ENCODE measurements around the gene LBH. TPM values are rescaled to one million over a fixed set of nuclear protein-coding genes. Genes with fewer than 3 reads are reported as not detected.

The LBH gene
- total RNA-seq, 4 donors from 2014 or later: 7.0 to 37.8 (median 16.3) TPM

DNA sequence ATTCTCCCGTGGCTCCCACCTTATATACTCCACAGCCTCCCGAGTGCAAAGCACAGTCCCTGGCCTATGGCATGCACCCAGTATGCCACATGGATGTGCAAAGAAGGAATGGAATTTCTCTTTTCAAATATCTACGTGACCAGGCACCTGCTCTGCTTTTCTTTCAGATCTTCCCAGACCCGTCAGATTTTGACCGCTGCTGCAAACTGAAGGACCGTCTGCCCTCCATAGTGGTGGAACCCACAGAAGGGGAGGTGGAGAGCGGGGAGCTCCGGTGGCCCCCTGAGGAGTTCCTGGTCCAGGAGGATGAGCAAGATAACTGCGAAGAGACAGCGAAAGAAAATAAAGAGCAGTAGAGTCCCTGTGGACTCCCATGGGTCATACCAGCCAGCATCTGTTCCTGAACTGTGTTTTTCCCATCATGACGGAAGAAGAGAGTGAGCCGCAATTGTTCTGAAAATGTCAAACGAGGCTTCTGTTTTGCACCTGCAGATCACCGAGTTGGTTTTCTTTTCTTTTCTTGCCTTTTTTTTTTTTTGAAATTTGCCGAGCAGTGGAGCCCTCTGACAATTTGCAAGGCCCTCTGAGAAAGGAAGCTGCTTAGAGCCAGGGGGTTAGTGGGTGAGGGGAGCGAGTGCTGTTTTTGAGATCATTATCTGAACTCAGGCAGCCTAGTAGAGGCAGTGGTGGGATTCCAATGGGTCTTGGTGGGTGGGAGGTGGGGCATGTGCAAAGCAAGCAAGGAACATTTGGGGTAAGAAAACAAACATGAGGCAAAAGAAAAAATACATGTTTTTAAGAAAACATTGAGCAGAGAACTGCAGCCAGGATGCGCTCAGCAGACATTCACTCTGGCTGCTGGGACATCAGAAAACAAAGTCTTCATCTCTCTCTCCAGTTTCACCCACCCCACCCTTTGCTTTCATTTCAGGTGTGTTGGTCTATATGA, 26.2 kb downstream of the LBH start:
- WGBS, 2 donors (ENCODE audit: low coverage in 1 of 2): 81 to 89% methylated on average over 13 to 17 of the region's 17 CpGs
- H3K27ac ChIP-seq: no peak overlapping the region
- no peaks in the 10 kb centered on the region for H3K36me3 ChIP-seq
- no peak for TF ChIP-seq POLR2A (IDR thresholded peaks at IDR 0.05)
- TF ChIP-seq EP300 (IDR thresholded peaks at IDR 0.05; ENCODE audit: low read depth): no peak
- TF ChIP-seq, protein P1, sequence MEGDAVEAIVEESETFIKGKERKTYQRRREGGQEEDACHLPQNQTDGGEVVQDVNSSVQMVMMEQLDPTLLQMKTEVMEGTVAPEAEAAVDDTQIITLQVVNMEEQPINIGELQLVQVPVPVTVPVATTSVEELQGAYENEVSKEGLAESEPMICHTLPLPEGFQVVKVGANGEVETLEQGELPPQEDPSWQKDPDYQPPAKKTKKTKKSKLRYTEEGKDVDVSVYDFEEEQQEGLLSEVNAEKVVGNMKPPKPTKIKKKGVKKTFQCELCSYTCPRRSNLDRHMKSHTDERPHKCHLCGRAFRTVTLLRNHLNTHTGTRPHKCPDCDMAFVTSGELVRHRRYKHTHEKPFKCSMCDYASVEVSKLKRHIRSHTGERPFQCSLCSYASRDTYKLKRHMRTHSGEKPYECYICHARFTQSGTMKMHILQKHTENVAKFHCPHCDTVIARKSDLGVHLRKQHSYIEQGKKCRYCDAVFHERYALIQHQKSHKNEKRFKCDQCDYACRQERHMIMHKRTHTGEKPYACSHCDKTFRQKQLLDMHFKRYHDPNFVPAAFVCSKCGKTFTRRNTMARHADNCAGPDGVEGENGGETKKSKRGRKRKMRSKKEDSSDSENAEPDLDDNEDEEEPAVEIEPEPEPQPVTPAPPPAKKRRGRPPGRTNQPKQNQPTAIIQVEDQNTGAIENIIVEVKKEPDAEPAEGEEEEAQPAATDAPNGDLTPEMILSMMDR (IDR thresholded peaks at IDR 0.05): no peak
- no peak for TF ChIP-seq POLR2AphosphoS5 (IDR thresholded peaks at IDR 0.05)
- no peak for DNase-seq
- intact Hi-C loops (cut with DNase I; ENCODE audit: low total_unique reads) (no loop called here), in situ Hi-C loops (cut with MboI; ENCODE audit: low pct_ligation_motif_present in 1 of 4, low pct_unique_long_range_greater_than_20kb in 1 of 4, low sequenced_read_pairs in 3 of 4) (no loop called here)
- peaks cover 12 to 17% (median 13%) of the 10 kb centered on the region in 4 donors for H3K4me1 ChIP-seq
- H3K4me3 ChIP-seq: no peak overlapping the region
- no peaks in the 10 kb centered on the region for H3K9me3 ChIP-seq
- no peaks in the 10 kb centered on the region for H3K27me3 ChIP-seq

DNA sequence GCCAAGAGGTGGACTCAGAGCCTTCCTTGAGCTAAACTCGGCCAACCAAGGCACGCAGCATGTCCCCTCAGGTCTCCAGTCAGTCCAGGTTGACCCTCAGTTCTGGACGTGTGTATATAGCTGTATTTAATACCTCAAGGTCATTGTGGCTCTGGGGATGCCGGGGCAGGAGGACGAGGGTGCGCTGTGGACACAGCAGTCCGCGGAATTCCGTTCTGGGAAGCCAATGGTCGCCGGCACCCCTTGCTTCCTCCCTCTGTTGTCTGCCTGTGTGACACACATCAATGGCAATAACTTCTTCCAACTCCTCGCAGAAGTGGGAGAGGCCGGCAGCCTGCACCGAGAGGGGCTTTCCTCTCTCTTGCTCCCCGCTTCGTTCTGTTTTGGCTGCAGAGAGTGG, 27.7 kb downstream of the LBH start:
- no peak for TF ChIP-seq POLR2A (IDR thresholded peaks at IDR 0.05)
- TF ChIP-seq POLR2AphosphoS5 (IDR thresholded peaks at IDR 0.05): no peak
- TF ChIP-seq, protein P1 (IDR thresholded peaks at IDR 0.05): no peak
- no peak for TF ChIP-seq EP300 (IDR thresholded peaks at IDR 0.05; ENCODE audit: low read depth)
- no peak overlapping the region for H3K27ac ChIP-seq

DNA sequence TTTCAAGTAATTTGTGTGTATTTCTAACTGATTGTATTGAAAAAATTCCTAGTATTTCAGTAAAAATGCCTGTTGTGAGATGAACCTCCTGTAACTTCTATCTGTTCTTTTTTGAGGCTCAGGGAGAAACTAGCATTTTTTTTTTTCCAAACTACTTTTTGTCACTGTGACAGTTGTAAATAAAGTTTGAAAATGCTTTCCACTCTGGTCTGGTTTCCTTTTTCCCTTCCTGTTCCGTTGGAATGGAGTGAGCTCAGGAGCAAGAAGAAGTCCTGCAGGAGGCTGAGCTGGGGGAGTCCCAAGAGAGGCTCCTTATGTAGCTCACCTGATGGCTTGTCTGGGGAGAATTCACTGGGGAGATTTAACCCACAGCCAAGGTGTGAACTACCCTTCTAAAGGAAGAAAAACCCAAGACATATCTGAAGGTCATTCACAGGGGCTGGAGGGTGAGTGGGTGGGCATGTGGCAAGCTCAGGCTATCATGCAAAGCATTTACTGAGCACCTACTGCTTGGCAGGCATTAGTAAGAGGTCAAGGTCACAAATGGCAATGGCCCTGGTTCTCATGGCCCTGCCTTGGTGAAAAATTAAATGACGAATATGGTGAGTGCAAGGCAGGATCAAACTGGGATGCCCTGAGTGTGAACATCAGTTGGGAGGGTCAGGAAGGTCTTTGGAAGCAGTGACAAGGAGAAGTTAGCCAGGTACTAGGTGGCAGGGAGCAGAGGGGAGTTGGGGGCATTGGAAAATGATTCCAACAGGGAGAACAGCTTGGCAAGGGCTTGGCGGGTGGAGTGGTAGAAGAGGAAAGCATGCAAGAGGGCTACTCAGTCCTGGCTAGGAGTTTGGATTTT, 28.7 kb downstream of the LBH start:
- Histone ChIP-seq H3K9me3 (no peaks in the 10 kb centered on the region), H3K4me1 (peaks cover 0 to 4% (median 0%) of the 10 kb centered on the region in 4 donors), H3K4me3 (no peak overlapping the region), H3K27ac (no peak overlapping the region), H3K36me3 (no peaks in the 10 kb centered on the region), H3K27me3 (no peaks in the 10 kb centered on the region)
- in situ Hi-C loops (cut with MboI; ENCODE audit: low pct_ligation_motif_present in 1 of 4, low pct_unique_long_range_greater_than_20kb in 1 of 4, low sequenced_read_pairs in 3 of 4) (no loop called here), intact Hi-C loops (cut with DNase I; ENCODE audit: low total_unique reads) (no loop called here)
- TF ChIP-seq POLR2AphosphoS5 (IDR thresholded peaks at IDR 0.05): no peak
- TF ChIP-seq EP300 (IDR thresholded peaks at IDR 0.05; ENCODE audit: low read depth): no peak
- no peak for TF ChIP-seq POLR2A (IDR thresholded peaks at IDR 0.05)
- TF ChIP-seq, protein P1 (IDR thresholded peaks at IDR 0.05): no peak
- WGBS, 2 donors (ENCODE audit: low coverage in 1 of 2): 80 to 90% methylated on average over 3 of the region's 3 CpGs
- no peak for DNase-seq

More for the DNA sequence above, 27.7 kb downstream of the LBH start:
- Histone ChIP-seq H3K36me3 (no peaks in the 10 kb centered on the region), H3K4me1 (peaks cover 0 to 4% (median 0%) of the 10 kb centered on the region in 4 donors), H3K27me3 (no peaks in the 10 kb centered on the region), H3K9me3 (no peaks in the 10 kb centered on the region), H3K4me3 (no peak overlapping the region)
- 89 to 95% methylated on average over 5 to 16 of the region's 16 CpGs for WGBS, 2 donors (ENCODE audit: low coverage in 1 of 2)
- DNase-seq: no peak
- intact Hi-C loops (cut with DNase I; ENCODE audit: low total_unique reads) (no loop called here), in situ Hi-C loops (cut with MboI; ENCODE audit: low pct_ligation_motif_present in 1 of 4, low pct_unique_long_range_greater_than_20kb in 1 of 4, low sequenced_read_pairs in 3 of 4) (no loop called here)

DNA sequence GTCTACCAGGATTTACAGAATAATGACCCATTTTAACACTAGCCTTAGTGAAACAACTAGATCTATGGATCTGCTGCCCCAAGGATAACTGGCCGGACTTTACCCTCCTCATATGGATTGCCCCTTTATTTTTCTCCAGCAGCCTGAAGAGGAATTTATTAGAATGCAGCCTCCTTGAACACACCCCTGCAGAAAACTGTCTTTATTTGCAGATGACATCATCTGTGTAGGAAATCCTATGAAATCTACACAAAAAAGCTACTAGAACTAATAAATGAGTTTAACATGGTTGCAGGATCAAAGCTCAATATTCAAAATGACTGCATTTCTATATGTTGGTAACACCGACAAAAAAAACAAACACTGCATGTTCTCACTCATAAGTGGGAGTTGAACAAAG, 29.6 kb downstream of the LBH start:
- DNase-seq: no peak
- H3K9me3 ChIP-seq: no peaks in the 10 kb centered on the region
- H3K4me1 ChIP-seq: peaks cover 0 to 5% (median 2%) of the 10 kb centered on the region in 4 donors
- H3K27me3 ChIP-seq: no peaks in the 10 kb centered on the region
- H3K27ac ChIP-seq: no peak overlapping the region
- in situ Hi-C loops (cut with MboI; ENCODE audit: low pct_ligation_motif_present in 1 of 4, low pct_unique_long_range_greater_than_20kb in 1 of 4, low sequenced_read_pairs in 3 of 4): no loop called here
- H3K36me3 ChIP-seq: no peaks in the 10 kb centered on the region
- 69 to 77% methylated on average over 2 of the region's 2 CpGs for whole genome bisulfite sequencing, 2 donors (ENCODE audit: low coverage in 1 of 2)
- TF ChIP-seq POLR2AphosphoS5 (IDR thresholded peaks at IDR 0.05) (no peak), EP300 (IDR thresholded peaks at IDR 0.05; ENCODE audit: low read depth) (no peak), POLR2A (IDR thresholded peaks at IDR 0.05) (no peak)
- TF ChIP-seq, protein P1 (IDR thresholded peaks at IDR 0.05): no peak
- H3K4me3 ChIP-seq: no peak overlapping the region
- intact Hi-C loops (cut with DNase I; ENCODE audit: low total_unique reads): no loop called here
